ENCODE measurements around the gene RBM12.

- TF ChIP-seq CTCF (conservative IDR thresholded peaks at IDR 0.05) = no peak
- no peak for TF ChIP-seq ZFX (IDR thresholded peaks at IDR 0.05)
These were observed 49.4 kb upstream of the RBM12 start for GRCh38 chr20:35714127-35714526.

Measured in C4-2B (cell line).